CD4-positive, alpha-beta T cell treated with Interleukin-1 beta for 1 hour (primary cell): Measurements from ENCODE around the gene KCNH1.

Experiments used
- DNase-seq, 2 donors: peaks; one replicate each; pipeline ENCODE4 v3.0.0-alpha.2; 2020 to 2022

KCNH1 gene

GRCh38 chr1:211133836-211134669 lies at the start of gene KCNH1:
TSS of gene KCNH1 (minus strand) at chr1:211134148. CDS start at chr1:211133945, 203 bp downstream.
- peak; percentile 77 for DNase-seq

GRCh38 chr1:211182746-211183145 lies 48.8 kb upstream of the KCNH1 start:
- DNase-seq: no peak

- no peak for DNase-seq
These were observed 40.4 kb upstream of the KCNH1 start for GRCh38 chr1:211174375-211174774.

GRCh38 chr1:211172657-211173056 lies 38.7 kb upstream of the KCNH1 start:
- no peak for DNase-seq

- no peak for DNase-seq
These were observed 35.4 kb upstream of the KCNH1 start for GRCh38 chr1:211169353-211169752.

- DNase-seq: no peak
These were observed 24.9 kb upstream of the KCNH1 start for GRCh38 chr1:211158866-211159265.

- no peak for DNase-seq
These were observed 21.1 kb upstream of the KCNH1 start for GRCh38 chr1:211155040-211155439.

GRCh38 chr1:211153932-211154331 lies 20.0 kb upstream of the KCNH1 start:
- no peak for DNase-seq

- DNase-seq: no peak
These were observed 14.4 kb upstream of the KCNH1 start for GRCh38 chr1:211148366-211148765.

GRCh38 chr1:211145944-211146343 lies 12.0 kb upstream of the KCNH1 start:
- DNase-seq: no peak

GRCh38 chr1:211135342-211135950 lies 1.5 kb upstream of the KCNH1 start:
- DNase-seq: peak in 1 of 2 donors; percentile 28

- no peak for DNase-seq
These were observed 534 bp downstream of the KCNH1 start for GRCh38 chr1:211133393-211133835.

- DNase-seq: no peak
These were observed 1.1 kb downstream of the KCNH1 start for GRCh38 chr1:211132721-211133392.

- no peak for DNase-seq
These were observed 4.2 kb downstream of the KCNH1 start for GRCh38 chr1:211129776-211130175.

GRCh38 chr1:211127166-211127565 lies 6.8 kb downstream of the KCNH1 start:
- no peak for DNase-seq

GRCh38 chr1:211126622-211127021 lies 7.3 kb downstream of the KCNH1 start:
- no peak for DNase-seq

- DNase-seq: no peak
These were observed 15.4 kb downstream of the KCNH1 start for GRCh38 chr1:211118407-211119102.

GRCh38 chr1:211114446-211114845 lies 19.5 kb downstream of the KCNH1 start:
- DNase-seq: no peak

GRCh38 chr1:211113566-211113965 lies 20.4 kb downstream of the KCNH1 start:
- no peak for DNase-seq

- no peak for DNase-seq
These were observed 22.6 kb downstream of the KCNH1 start for GRCh38 chr1:211111351-211111750.

GRCh38 chr1:211101481-211101880 lies 32.5 kb downstream of the KCNH1 start:
- no peak for DNase-seq

GRCh38 chr1:211099393-211099792 lies 34.6 kb downstream of the KCNH1 start:
- DNase-seq: no peak

- no peak for DNase-seq
These were observed 38.6 kb downstream of the KCNH1 start for GRCh38 chr1:211095381-211095780.
